Skin epidermis (tissue), 12 donors: ENCODE data around the gene DDX27.

Experiments used
- H3K27ac ChIP-seq, 21 experiments: fragments of 200-600 bp; sonication (generic) in 11 of 21; one replicate each; pipeline ENCODE4 v1.5.0; 2020; ENCODE audit warnings: mild to moderate bottlenecking in 3 of 21, inconsistent platforms in 2 of 21, moderate library complexity in 2 of 21
- H3K4me3 ChIP-seq, 7 experiments: fragments of 200-600 bp; sonication (generic) in 2 of 7; one replicate each; pipeline ENCODE4 v1.5.0; 2020; ENCODE audit warnings: inconsistent platforms in 2 of 7, mild to moderate bottlenecking in 2 of 7, moderate library complexity in 1 of 7

The DDX27 gene

GRCh38 chr20:49285233-49285668 lies 66.0 kb downstream of the DDX27 start:
- Histone ChIP-seq H3K4me3 (no peak overlapping the region), H3K27ac (no peak overlapping the region)

GRCh38 chr20:49285813-49286494 lies 66.7 kb downstream of the DDX27 start:
- Histone ChIP-seq H3K27ac (no peak overlapping the region), H3K4me3 (no peak overlapping the region)

- no peak overlapping the region for H3K4me3 ChIP-seq
- H3K27ac ChIP-seq, result no peak overlapping the region
These were observed 67.7 kb downstream of the DDX27 start for GRCh38 chr20:49286689-49287551.

GRCh38 chr20:49287555-49288249 lies 68.5 kb downstream of the DDX27 start:
- no peak overlapping the region for H3K27ac ChIP-seq
- H3K4me3 ChIP-seq, result no peak overlapping the region

GRCh38 chr20:49288250-49288751 lies 69.1 kb downstream of the DDX27 start:
- Histone ChIP-seq H3K4me3 (no peak overlapping the region), H3K27ac (no peak overlapping the region)

GRCh38 chr20:49288784-49289696 lies 69.8 kb downstream of the DDX27 start:
- no peak overlapping the region for H3K27ac ChIP-seq
- H3K4me3 ChIP-seq, result no peak overlapping the region

- Histone ChIP-seq H3K27ac (no peak overlapping the region), H3K4me3 (no peak overlapping the region)
These were observed 71.5 kb downstream of the DDX27 start for GRCh38 chr20:49290608-49291191.

GRCh38 chr20:49291200-49291599 lies 72.0 kb downstream of the DDX27 start:
- H3K27ac ChIP-seq, result no peak overlapping the region
- H3K4me3 ChIP-seq, result no peak overlapping the region

- Histone ChIP-seq H3K4me3 (no peak overlapping the region), H3K27ac (no peak overlapping the region)
These were observed 72.8 kb downstream of the DDX27 start for GRCh38 chr20:49292010-49292409.

- no peak overlapping the region for H3K4me3 ChIP-seq
- H3K27ac ChIP-seq, result no peak overlapping the region
These were observed 73.9 kb downstream of the DDX27 start for GRCh38 chr20:49293122-49293521.
